Measurements from ENCODE around the gene TCF12.

The TCF12 gene

DNA sequence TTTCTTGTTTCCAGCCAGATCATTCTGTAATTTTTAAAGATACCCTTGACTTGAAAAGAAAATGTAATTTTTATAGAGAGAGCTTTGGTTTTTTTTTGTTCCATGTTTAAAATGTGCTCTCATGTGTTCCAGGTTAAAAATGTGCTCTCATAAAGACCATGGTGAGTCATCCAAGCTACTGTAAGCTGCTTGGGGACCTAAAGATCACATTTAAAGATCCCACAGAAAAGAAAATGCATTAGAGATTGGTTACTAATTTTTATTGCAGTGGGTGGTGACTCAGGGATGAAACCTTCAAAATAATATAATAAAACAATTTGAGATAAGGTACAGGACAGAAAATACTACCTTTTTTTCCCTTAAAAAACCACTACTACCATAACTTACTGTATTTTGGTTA, 11.0 kb downstream of the TCF12 start:
- Histone ChIP-seq H3K23ac (ENCODE audit: low read depth, low read length, poor library complexity) (no peak overlapping the region), H3K4me2 (ENCODE audit: insufficient read depth, low read length, poor library complexity, severe bottlenecking) (no peak overlapping the region), H2BK12ac (ENCODE audit: low read length) (no peak overlapping the region), H3K4me3 (ENCODE audit: low read length in 2 of 2) (no peak overlapping the region), H3K79me1 (ENCODE audit: low read depth, low read length) (peaks cover 3% of the 10 kb centered on the region), H3K36me3 (replicated peaks in 1 of 2; ENCODE audit: control insufficient read depth in 2 of 2, insufficient read depth in 2 of 2, low read length in 2 of 2) (peaks cover 0 to 98% of the 10 kb centered on the region in 2 donors), H2AK5ac (ENCODE audit: low read depth, low read length) (no peak overlapping the region), H4K91ac (ENCODE audit: low read depth, low read length, poor library complexity) (no peak overlapping the region), H2BK5ac (ENCODE audit: low read length) (no peak overlapping the region), H3K27ac (replicated peaks; ENCODE audit: low read length) (no peak overlapping the region), H3K9ac (ENCODE audit: low read depth, low read length, poor library complexity) (no peak overlapping the region), H3K4ac (ENCODE audit: low read length) (no peak overlapping the region), H3K14ac (ENCODE audit: low read length) (no peak overlapping the region), H3K27me3 (ENCODE audit: control insufficient read depth in 3 of 3, insufficient read depth in 3 of 3, low read depth in 1 of 3, low read length in 3 of 3) (no peaks in the 10 kb centered on the region), H2BK120ac (ENCODE audit: low read depth, low read length) (no peak overlapping the region), H2AFZ (ENCODE audit: low read length) (no peak overlapping the region), H3K4me1 (ENCODE audit: control insufficient read depth in 2 of 2, insufficient read depth in 1 of 2, low read depth in 1 of 2, low read length in 2 of 2) (peaks cover 6 to 13% of the 10 kb centered on the region in 2 donors), H2BK15ac (ENCODE audit: low read length) (no peak overlapping the region), H3K18ac (ENCODE audit: low read length) (no peak overlapping the region), H3K9me3 (replicated peaks in 1 of 2; ENCODE audit: control insufficient read depth in 2 of 2, insufficient read depth in 1 of 2, low read depth in 1 of 2, low read length in 2 of 2) (peaks cover 0 to 5% of the 10 kb centered on the region in 2 donors), H4K8ac (ENCODE audit: low read depth, low read length) (no peak overlapping the region)
- no peak for DNase-seq (ENCODE audit: low spot score)

DNA sequence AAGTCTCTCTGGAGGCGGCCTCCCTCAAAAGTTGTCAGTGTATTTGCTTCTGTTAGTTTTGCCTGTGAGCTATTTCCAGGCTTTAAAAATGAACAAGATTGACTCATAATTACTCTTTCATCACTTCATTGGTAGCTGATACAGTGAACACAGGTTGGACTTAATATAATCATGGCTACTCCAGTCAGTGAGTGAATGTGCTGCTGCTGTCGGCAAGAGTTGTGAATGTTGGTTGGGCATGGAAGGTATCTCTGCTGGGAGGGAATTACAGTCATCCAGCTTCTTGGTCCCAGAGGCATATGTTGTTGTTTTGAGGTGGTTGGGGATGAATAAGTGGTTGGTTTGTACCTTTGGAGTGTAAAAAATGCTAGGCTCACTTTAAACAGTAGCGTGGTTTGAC, 11.5 kb downstream of the TCF12 start:
- Histone ChIP-seq H3K27me3 (ENCODE audit: control insufficient read depth in 3 of 3, insufficient read depth in 3 of 3, low read depth in 1 of 3, low read length in 3 of 3) (no peaks in the 10 kb centered on the region), H4K91ac (ENCODE audit: low read depth, low read length, poor library complexity) (no peak overlapping the region), H2BK120ac (ENCODE audit: low read depth, low read length) (no peak overlapping the region), H2BK12ac (ENCODE audit: low read length) (no peak overlapping the region), H3K9me3 (replicated peaks in 1 of 2; ENCODE audit: control insufficient read depth in 2 of 2, insufficient read depth in 1 of 2, low read depth in 1 of 2, low read length in 2 of 2) (peaks cover under 1 to 11% of the 10 kb centered on the region in 2 donors), H3K4ac (ENCODE audit: low read length) (no peak overlapping the region), H3K27ac (replicated peaks; ENCODE audit: low read length) (no peak overlapping the region), H2AFZ (ENCODE audit: low read length) (no peak overlapping the region), H3K36me3 (replicated peaks in 1 of 2; ENCODE audit: control insufficient read depth in 2 of 2, insufficient read depth in 2 of 2, low read length in 2 of 2) (peaks cover under 1 to 98% of the 10 kb centered on the region in 2 donors), H4K8ac (ENCODE audit: low read depth, low read length) (no peak overlapping the region), H3K4me2 (ENCODE audit: insufficient read depth, low read length, poor library complexity, severe bottlenecking) (peak overlapping the region; percentile 11), H3K4me1 (ENCODE audit: control insufficient read depth in 2 of 2, insufficient read depth in 1 of 2, low read depth in 1 of 2, low read length in 2 of 2) (peaks cover 6 to 13% of the 10 kb centered on the region in 2 donors), H3K23ac (ENCODE audit: low read depth, low read length, poor library complexity) (no peak overlapping the region), H3K9ac (ENCODE audit: low read depth, low read length, poor library complexity) (no peak overlapping the region), H3K4me3 (ENCODE audit: low read length in 2 of 2) (no peak overlapping the region), H2AK5ac (ENCODE audit: low read depth, low read length) (no peak overlapping the region), H2BK15ac (ENCODE audit: low read length) (no peak overlapping the region), H3K79me1 (ENCODE audit: low read depth, low read length) (peaks cover 3% of the 10 kb centered on the region), H2BK5ac (ENCODE audit: low read length) (no peak overlapping the region), H3K18ac (ENCODE audit: low read length) (peak overlapping the region; percentile 71), H3K14ac (ENCODE audit: low read length) (no peak overlapping the region)
- WGBS, 2 donors (ENCODE audit: extremely low coverage in 2 of 2, insufficient read length in 2 of 2, insufficient replicate concordance in 1 of 2): no CpG with 5 or more reads among the region's 3 CpGs
- no peak for DNase-seq (ENCODE audit: low spot score)

DNA sequence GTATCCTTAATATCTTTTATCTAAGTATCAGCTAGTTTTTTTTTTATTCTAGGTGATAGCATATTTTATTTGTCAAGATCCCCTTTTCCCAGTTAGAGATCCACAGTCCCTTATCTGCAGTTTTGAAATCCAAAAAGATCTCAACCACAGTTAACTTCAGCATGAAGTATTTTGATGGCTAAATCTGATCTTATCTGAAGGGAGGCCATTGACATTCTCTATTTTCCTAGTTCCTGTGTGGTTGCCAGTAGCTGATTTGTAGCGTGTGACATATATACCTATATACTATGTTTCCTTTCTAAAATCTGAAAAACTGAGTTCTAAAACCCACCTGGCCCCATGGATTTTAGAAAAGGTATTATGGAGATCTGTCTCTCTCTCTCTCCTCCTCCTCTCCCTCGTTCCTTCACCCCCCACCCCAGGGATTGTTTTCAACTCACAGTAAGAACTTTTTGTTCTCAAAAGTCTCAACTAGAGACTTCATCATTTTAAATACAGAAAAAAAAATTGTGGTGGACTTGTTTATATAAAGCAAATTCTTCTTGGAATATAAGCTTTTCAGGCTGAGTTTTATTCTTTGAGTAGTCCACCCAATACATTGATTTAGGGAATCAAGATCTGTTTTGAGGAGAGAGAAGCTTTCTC, 12.3 kb downstream of the TCF12 start:
- H3K4me3 ChIP-seq (ENCODE audit: low read length in 2 of 2): no peak overlapping the region
- peaks cover 3 to 98% of the 10 kb centered on the region in 2 donors for H3K36me3 ChIP-seq (replicated peaks in 1 of 2; ENCODE audit: control insufficient read depth in 2 of 2, insufficient read depth in 2 of 2, low read length in 2 of 2)
- H2BK12ac ChIP-seq (ENCODE audit: low read length): no peak overlapping the region
- peaks cover 3% of the 10 kb centered on the region for H3K79me1 ChIP-seq (ENCODE audit: low read depth, low read length)
- H2BK15ac ChIP-seq (ENCODE audit: low read length): no peak overlapping the region
- H3K27ac ChIP-seq (replicated peaks; ENCODE audit: low read length): no peak overlapping the region
- no peak overlapping the region for H3K18ac ChIP-seq (ENCODE audit: low read length)
- H3K27me3 ChIP-seq (ENCODE audit: control insufficient read depth in 3 of 3, insufficient read depth in 3 of 3, low read depth in 1 of 3, low read length in 3 of 3): no peaks in the 10 kb centered on the region
- H3K4me1 ChIP-seq (ENCODE audit: control insufficient read depth in 2 of 2, insufficient read depth in 1 of 2, low read depth in 1 of 2, low read length in 2 of 2): peaks cover 6 to 13% of the 10 kb centered on the region in 2 donors
- H3K4me2 ChIP-seq (ENCODE audit: insufficient read depth, low read length, poor library complexity, severe bottlenecking): no peak overlapping the region
- H2AFZ ChIP-seq (ENCODE audit: low read length): no peak overlapping the region
- H3K14ac ChIP-seq (ENCODE audit: low read length): no peak overlapping the region
- no peak overlapping the region for H4K8ac ChIP-seq (ENCODE audit: low read depth, low read length)
- H3K23ac ChIP-seq (ENCODE audit: low read depth, low read length, poor library complexity): no peak overlapping the region
- no peak overlapping the region for H3K9ac ChIP-seq (ENCODE audit: low read depth, low read length, poor library complexity)
- H3K9me3 ChIP-seq (replicated peaks in 1 of 2; ENCODE audit: control insufficient read depth in 2 of 2, insufficient read depth in 1 of 2, low read depth in 1 of 2, low read length in 2 of 2): peaks cover 3 to 19% of the 10 kb centered on the region in 2 donors
- no peak overlapping the region for H2AK5ac ChIP-seq (ENCODE audit: low read depth, low read length)
- no peak overlapping the region for H3K4ac ChIP-seq (ENCODE audit: low read length)
- no peak for DNase-seq (ENCODE audit: low spot score)
- H4K91ac ChIP-seq (ENCODE audit: low read depth, low read length, poor library complexity): no peak overlapping the region
- WGBS, 2 donors (ENCODE audit: extremely low coverage in 2 of 2, insufficient read length in 2 of 2, insufficient replicate concordance in 1 of 2): no CpG with 5 or more reads among the region's 2 CpGs
- H2BK120ac ChIP-seq (ENCODE audit: low read depth, low read length): no peak overlapping the region
- H2BK5ac ChIP-seq (ENCODE audit: low read length): no peak overlapping the region

DNA sequence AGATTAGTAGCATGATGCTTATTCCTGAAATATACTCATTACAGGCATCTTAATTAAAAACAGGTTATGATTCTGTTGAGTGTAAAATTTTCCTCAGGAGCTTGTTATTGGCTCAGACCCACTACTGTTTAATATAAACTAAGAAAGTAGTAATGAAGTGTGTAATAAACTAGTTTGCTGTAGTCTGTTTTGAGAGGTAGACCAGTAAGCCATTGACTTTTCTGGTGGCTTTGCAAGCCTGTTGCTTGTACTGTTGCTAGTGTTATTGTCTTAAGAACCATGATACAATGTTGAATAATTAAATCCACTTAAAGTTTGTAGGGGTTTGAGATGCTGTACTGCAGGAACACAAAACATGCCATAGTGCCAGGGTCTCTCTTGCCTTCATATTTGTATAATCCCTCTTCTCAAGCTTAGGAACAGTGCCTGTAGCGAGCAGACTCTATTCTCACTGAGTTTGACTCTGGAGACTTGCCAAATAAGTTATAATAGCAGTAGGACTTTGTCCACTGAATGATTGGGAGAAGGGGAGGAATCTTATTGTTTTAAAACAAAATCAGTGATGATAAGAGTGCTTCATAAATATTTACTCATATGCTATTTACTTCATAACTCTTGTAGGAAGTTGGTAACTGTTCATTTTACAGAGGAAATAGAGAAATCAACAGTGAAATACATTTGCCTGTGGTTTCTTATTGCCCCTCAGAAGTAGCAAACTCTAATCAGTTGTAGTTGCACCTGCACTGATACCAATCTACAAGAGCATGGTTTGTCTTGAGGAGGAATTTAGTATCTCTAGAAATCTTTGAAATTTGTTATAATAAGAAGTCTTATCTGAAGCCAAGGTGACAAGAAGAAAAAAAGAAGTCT, 13.4 kb downstream of the TCF12 start:
- Histone ChIP-seq H2BK5ac (ENCODE audit: low read length) (no peak overlapping the region), H3K23ac (ENCODE audit: low read depth, low read length, poor library complexity) (no peak overlapping the region), H3K4me3 (ENCODE audit: low read length in 2 of 2) (no peak overlapping the region), H4K91ac (ENCODE audit: low read depth, low read length, poor library complexity) (no peak overlapping the region), H2BK120ac (ENCODE audit: low read depth, low read length) (no peak overlapping the region), H3K9ac (ENCODE audit: low read depth, low read length, poor library complexity) (no peak overlapping the region), H3K4ac (ENCODE audit: low read length) (no peak overlapping the region), H4K8ac (ENCODE audit: low read depth, low read length) (no peak overlapping the region), H3K36me3 (replicated peaks in 1 of 2; ENCODE audit: control insufficient read depth in 2 of 2, insufficient read depth in 2 of 2, low read length in 2 of 2) (peaks cover 3 to 87% of the 10 kb centered on the region in 2 donors), H3K18ac (ENCODE audit: low read length) (no peak overlapping the region), H3K27ac (replicated peaks; ENCODE audit: low read length) (no peak overlapping the region), H3K9me3 (replicated peaks in 1 of 2; ENCODE audit: control insufficient read depth in 2 of 2, insufficient read depth in 1 of 2, low read depth in 1 of 2, low read length in 2 of 2) (peaks cover 3 to 30% of the 10 kb centered on the region in 2 donors), H2BK12ac (ENCODE audit: low read length) (no peak overlapping the region), H3K4me2 (ENCODE audit: insufficient read depth, low read length, poor library complexity, severe bottlenecking) (no peak overlapping the region), H3K79me1 (ENCODE audit: low read depth, low read length) (peaks cover 3% of the 10 kb centered on the region), H2AFZ (ENCODE audit: low read length) (no peak overlapping the region), H3K14ac (ENCODE audit: low read length) (no peak overlapping the region), H2AK5ac (ENCODE audit: low read depth, low read length) (no peak overlapping the region), H2BK15ac (ENCODE audit: low read length) (no peak overlapping the region), H3K4me1 (ENCODE audit: control insufficient read depth in 2 of 2, insufficient read depth in 1 of 2, low read depth in 1 of 2, low read length in 2 of 2) (peaks cover 6 to 11% of the 10 kb centered on the region in 2 donors), H3K27me3 (ENCODE audit: control insufficient read depth in 3 of 3, insufficient read depth in 3 of 3, low read depth in 1 of 3, low read length in 3 of 3) (no peaks in the 10 kb centered on the region)
- no peak for DNase-seq (ENCODE audit: low spot score)
- WGBS, 2 donors (ENCODE audit: extremely low coverage in 2 of 2, insufficient read length in 2 of 2, insufficient replicate concordance in 1 of 2): no CpG with 5 or more reads among the region's 1 CpG

Data from neuronal stem cell (in vitro differentiated cells).